HCT116 (cell line): ENCODE measurements around the gene HMX1. TPM values are rescaled to one million over a fixed set of nuclear protein-coding genes. Genes with fewer than 3 reads are reported as not detected.

Source experiments
- ATAC-seq: fragments of 200-7000 bp; cut with Tn5 transposase; 2 replicates; pipeline ENCODE4 v1.9.1; 2020; ENCODE audit warnings: mild to moderate bottlenecking, moderate library complexity
- BruUV-seq: library from RNA; stranded (reverse); fragments of 400-500 nt; replicated peaks from 2 replicates; lab custom pipeline; 2021; lab: Mats Ljungman, UMichigan
- CTCF ChIA-PET: fragments of 300-600 bp; sonication (Branson Sonifier 250); formaldehyde crosslinking; loops from one replicate; lab custom pipeline; 2021; ENCODE audit warnings: antibody characterized with exemption; lab: Charles Lee
- POLR2A ChIA-PET: fragments of 300-600, 350-600 bp; sonication (Branson Sonifier 250); formaldehyde crosslinking; loops from one replicate; lab custom pipeline; 2021; ENCODE audit warnings: antibody characterized with exemption; lab: Charles Lee
- RAD21 ChIA-PET, 2 experiments: fragments of 300-600 bp; sonication (Branson Sonifier 250); formaldehyde crosslinking; loops; one replicate each; lab custom pipeline; 2023; ENCODE audit warnings: low total read pairs in 2 of 2; ENCODE audit not compliant: uncharacterized antibody in 2 of 2, unreplicated experiment in 2 of 2, low non-redundant PET in 1 of 2; lab: Charles Lee
- DNase-seq: peaks from one replicate; pipeline ENCODE4 v3.0.0-alpha.2; 2010; ENCODE audit warnings: low read depth, low spot score
- H2AFZ ChIP-seq: fragments of 200-600 bp; shearing (Covaris generic), sonication (generic); 2 replicates; pipeline ENCODE4 v1.6.1; 2017; ENCODE audit warnings: low read depth, mixed run types, mixed read lengths, antibody characterized with exemption, low read length; ENCODE audit not compliant: poor library complexity, severe bottlenecking
- H3K27ac ChIP-seq: 2 replicates; pipeline ENCODE4 v1.5.1; 2012; ENCODE audit warnings: low read depth, low read length
- H3K27me3 ChIP-seq: fragments of 200-600 bp; sonication (generic); 2 replicates; pipeline ENCODE4 v1.6.1; 2016; ENCODE audit warnings: mixed run types, low read length, mixed read lengths; ENCODE audit not compliant: insufficient read depth
- H3K36me3 ChIP-seq, 2 experiments: fragments of 200-500 bp in 1 of 2; fragments of 200-600 bp in 1 of 2; sonication (Bioruptor generic) in 1 of 2; sonication (generic) in 1 of 2; 2 replicates each; pipeline versions ENCODE4 v1.5.1 to v1.6.1; 2014 to 2016; ENCODE audit warnings: low read length in 2 of 2, inconsistent platforms in 1 of 2, mixed read lengths in 1 of 2, mixed run types in 1 of 2; ENCODE audit not compliant: insufficient read depth in 2 of 2, control insufficient read depth in 1 of 2
- H3K4me1 ChIP-seq, 2 experiments: fragments of 200-600 bp in 1 of 2; sonication (generic) in 1 of 2; 2 replicates each; pipeline versions ENCODE4 v1.5.1 to v1.6.1; 2012 to 2017; ENCODE audit warnings: low read length in 2 of 2, inconsistent platforms in 1 of 2, mild to moderate bottlenecking in 1 of 2, mixed read lengths in 1 of 2, mixed run types in 1 of 2, moderate library complexity in 1 of 2; ENCODE audit not compliant: insufficient read depth in 2 of 2, control insufficient read depth in 1 of 2
- H3K4me2 ChIP-seq: fragments of 200-600 bp; sonication (generic); 2 replicates; pipeline ENCODE4 v1.6.1; 2017; ENCODE audit warnings: mixed run types, low read length, mixed read lengths
- H3K4me3 ChIP-seq, 2 experiments: fragments of 200-600 bp in 1 of 2; sonication (generic) in 1 of 2; replicated peaks in 1 of 2; 2 replicates each; pipeline ENCODE4 v1.5.1; 2011 to 2016; ENCODE audit warnings: low read length in 2 of 2, control low read depth in 1 of 2, low read depth in 1 of 2, mild to moderate bottlenecking in 1 of 2, mixed read lengths in 1 of 2, mixed run types in 1 of 2
- H3K79me2 ChIP-seq: fragments of 200-600 bp; sonication (generic); 2 replicates; pipeline ENCODE4 v1.6.1; 2017; ENCODE audit warnings: mild to moderate bottlenecking, mixed run types, low read length, moderate library complexity, mixed read lengths; ENCODE audit not compliant: insufficient read depth
- H3K9ac ChIP-seq: fragments of 200-600 bp; sonication (generic); 2 replicates; pipeline ENCODE4 v1.6.1; 2016; ENCODE audit warnings: low read length, mixed read lengths
- H3K9me2 ChIP-seq: fragments of 200-600 bp; sonication (generic), shearing (Covaris generic); 2 replicates; pipeline ENCODE4 v1.6.1; 2017; ENCODE audit warnings: mixed run types, mild to moderate bottlenecking, moderate library complexity; ENCODE audit not compliant: insufficient read depth
- H3K9me3 ChIP-seq, 2 experiments: fragments of 200-500 bp in 1 of 2; fragments of 200-600 bp in 1 of 2; sonication (Bioruptor generic) in 1 of 2; sonication (generic) in 1 of 2; 2 replicates each; pipeline ENCODE4 v1.6.1; 2014 to 2017; ENCODE audit warnings: low read length in 2 of 2, mixed read lengths in 2 of 2, inconsistent platforms in 1 of 2, low read depth in 1 of 2, mild to moderate bottlenecking in 1 of 2, mixed run types in 1 of 2, moderate library complexity in 1 of 2; ENCODE audit not compliant: control insufficient read depth in 1 of 2, insufficient read depth in 1 of 2
- H4K20me1 ChIP-seq: fragments of 200-600 bp; sonication (generic), shearing (Covaris generic); 2 replicates; pipeline ENCODE4 v1.6.1; 2017; ENCODE audit warnings: mixed run types, mild to moderate bottlenecking, moderate library complexity; ENCODE audit not compliant: insufficient read depth
- CBX3 ChIP-seq: IDR thresholded peaks from 2 replicates; pipeline ENCODE4 v1.6.1; 2012; ENCODE audit warnings: low read depth
- CEBPB ChIP-seq: IDR thresholded peaks from 2 replicates; pipeline ENCODE4 v1.6.1; 2012; ENCODE audit warnings: low read depth
- JUND ChIP-seq: IDR thresholded peaks from 2 replicates; pipeline ENCODE4 v1.6.1; 2012
- POLR2AphosphoS5 ChIP-seq: IDR thresholded peaks from 2 replicates; pipeline ENCODE4 v1.6.1; 2011; ENCODE audit warnings: mild to moderate bottlenecking, low read depth, low read length, moderate library complexity
- SIN3A ChIP-seq: IDR thresholded peaks from 2 replicates; pipeline ENCODE4 v1.6.1; 2012; ENCODE audit warnings: low read depth
- SRF ChIP-seq: IDR thresholded peaks from 2 replicates; pipeline ENCODE4 v1.6.1; 2012; ENCODE audit warnings: low read depth
- ZNF274 ChIP-seq: fragments of 200-500 bp; sonication (Bioruptor generic); IDR thresholded peaks from 2 replicates; pipeline ENCODE4 v1.6.1; 2014; ENCODE audit warnings: mild to moderate bottlenecking, low read depth, low read length, inconsistent platforms
- intact Hi-C: fragments of 100-400 bp; cut with micrococcal nuclease; formaldehyde crosslinking; loops from 2 replicates; pipeline ENCODE4 v1.10.0; 2022
- total RNA-seq: library from RNA; stranded (reverse); gene quantifications from one replicate; pipeline ENCODE4 v1.2.1, GENCODE V29; 2021; ENCODE audit not compliant: unreplicated experiment
- TF ChIP-seq, protein P1 (sequence below): IDR thresholded peaks from 2 replicates; pipeline ENCODE4 v1.6.1; 2012; ENCODE audit warnings: low read depth
- TF ChIP-seq, protein P2 (sequence below), 3 experiments: fragments of 200-600 bp in 1 of 3; sonication (generic) in 1 of 3; IDR thresholded peaks in 2 of 3; conservative IDR thresholded peaks in 1 of 3; 2 replicates each; pipeline ENCODE4 v1.5.1; 2012 to 2017; ENCODE audit warnings: low read depth in 2 of 3, low read length in 2 of 3, antibody characterized with exemption in 1 of 3, borderline replicate concordance in 1 of 3, control low read depth in 1 of 3, mild to moderate bottlenecking in 1 of 3, mixed read lengths in 1 of 3, mixed run types in 1 of 3, moderate library complexity in 1 of 3; ENCODE audit not compliant: insufficient read depth in 1 of 3

HMX1 gene
- total RNA-seq, 1 experiment from 2014 or later = 0.39 TPM

DNA sequence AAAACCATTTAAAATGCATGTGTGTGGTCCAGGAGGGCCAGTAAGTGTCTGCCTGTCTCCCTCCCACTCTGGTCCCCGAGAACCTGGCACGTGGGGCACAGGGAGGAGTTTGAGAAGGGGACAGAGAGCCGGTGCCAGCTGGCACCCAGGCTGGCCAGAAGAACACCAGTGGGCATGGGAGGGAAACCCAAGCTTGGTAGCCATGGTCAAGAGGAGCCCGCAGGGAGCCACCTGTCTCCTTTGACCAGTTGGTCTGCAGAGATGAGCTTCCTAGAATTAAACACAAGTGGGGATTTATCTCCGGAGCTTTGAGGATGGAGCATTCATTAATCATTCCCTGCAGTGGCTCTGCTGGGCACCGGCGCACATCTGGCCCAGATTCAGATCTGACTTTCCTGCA is 41.6 kb downstream of the HMX1 start:
- DNase-seq (no peak), ATAC-seq (no peak)
- BruUV-seq = no TSS peak
- Histone ChIP-seq H3K4me1 (no peaks in the 10 kb centered on the region), H3K9me3 (no peaks in the 10 kb centered on the region), H3K36me3 (no peaks in the 10 kb centered on the region), H4K20me1 (no peaks in the 10 kb centered on the region), H3K4me3 (no peak overlapping the region), H2AFZ (no peak overlapping the region), H3K27ac (no peak overlapping the region), H3K4me2 (no peak overlapping the region), H3K9ac (no peak overlapping the region), H3K27me3 (peaks cover 9% of the 10 kb centered on the region; the same call in 1 of the 2 replicates), H3K9me2 (no peaks in the 10 kb centered on the region), H3K79me2 (no peaks in the 10 kb centered on the region)
- POLR2A ChIA-PET = no interaction called here
- CTCF ChIA-PET = no interaction called here
- intact Hi-C loops = no loop called here
- RAD21 ChIA-PET = no interaction called here
- TF ChIP-seq, protein P1, sequence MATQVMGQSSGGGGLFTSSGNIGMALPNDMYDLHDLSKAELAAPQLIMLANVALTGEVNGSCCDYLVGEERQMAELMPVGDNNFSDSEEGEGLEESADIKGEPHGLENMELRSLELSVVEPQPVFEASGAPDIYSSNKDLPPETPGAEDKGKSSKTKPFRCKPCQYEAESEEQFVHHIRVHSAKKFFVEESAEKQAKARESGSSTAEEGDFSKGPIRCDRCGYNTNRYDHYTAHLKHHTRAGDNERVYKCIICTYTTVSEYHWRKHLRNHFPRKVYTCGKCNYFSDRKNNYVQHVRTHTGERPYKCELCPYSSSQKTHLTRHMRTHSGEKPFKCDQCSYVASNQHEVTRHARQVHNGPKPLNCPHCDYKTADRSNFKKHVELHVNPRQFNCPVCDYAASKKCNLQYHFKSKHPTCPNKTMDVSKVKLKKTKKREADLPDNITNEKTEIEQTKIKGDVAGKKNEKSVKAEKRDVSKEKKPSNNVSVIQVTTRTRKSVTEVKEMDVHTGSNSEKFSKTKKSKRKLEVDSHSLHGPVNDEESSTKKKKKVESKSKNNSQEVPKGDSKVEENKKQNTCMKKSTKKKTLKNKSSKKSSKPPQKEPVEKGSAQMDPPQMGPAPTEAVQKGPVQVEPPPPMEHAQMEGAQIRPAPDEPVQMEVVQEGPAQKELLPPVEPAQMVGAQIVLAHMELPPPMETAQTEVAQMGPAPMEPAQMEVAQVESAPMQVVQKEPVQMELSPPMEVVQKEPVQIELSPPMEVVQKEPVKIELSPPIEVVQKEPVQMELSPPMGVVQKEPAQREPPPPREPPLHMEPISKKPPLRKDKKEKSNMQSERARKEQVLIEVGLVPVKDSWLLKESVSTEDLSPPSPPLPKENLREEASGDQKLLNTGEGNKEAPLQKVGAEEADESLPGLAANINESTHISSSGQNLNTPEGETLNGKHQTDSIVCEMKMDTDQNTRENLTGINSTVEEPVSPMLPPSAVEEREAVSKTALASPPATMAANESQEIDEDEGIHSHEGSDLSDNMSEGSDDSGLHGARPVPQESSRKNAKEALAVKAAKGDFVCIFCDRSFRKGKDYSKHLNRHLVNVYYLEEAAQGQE = no peak
- TF ChIP-seq ZNF274 (no peak), CEBPB (no peak), JUND (no peak), SRF (no peak), SIN3A (no peak), POLR2AphosphoS5 (no peak), CBX3 (no peak)
- TF ChIP-seq, protein P2, sequence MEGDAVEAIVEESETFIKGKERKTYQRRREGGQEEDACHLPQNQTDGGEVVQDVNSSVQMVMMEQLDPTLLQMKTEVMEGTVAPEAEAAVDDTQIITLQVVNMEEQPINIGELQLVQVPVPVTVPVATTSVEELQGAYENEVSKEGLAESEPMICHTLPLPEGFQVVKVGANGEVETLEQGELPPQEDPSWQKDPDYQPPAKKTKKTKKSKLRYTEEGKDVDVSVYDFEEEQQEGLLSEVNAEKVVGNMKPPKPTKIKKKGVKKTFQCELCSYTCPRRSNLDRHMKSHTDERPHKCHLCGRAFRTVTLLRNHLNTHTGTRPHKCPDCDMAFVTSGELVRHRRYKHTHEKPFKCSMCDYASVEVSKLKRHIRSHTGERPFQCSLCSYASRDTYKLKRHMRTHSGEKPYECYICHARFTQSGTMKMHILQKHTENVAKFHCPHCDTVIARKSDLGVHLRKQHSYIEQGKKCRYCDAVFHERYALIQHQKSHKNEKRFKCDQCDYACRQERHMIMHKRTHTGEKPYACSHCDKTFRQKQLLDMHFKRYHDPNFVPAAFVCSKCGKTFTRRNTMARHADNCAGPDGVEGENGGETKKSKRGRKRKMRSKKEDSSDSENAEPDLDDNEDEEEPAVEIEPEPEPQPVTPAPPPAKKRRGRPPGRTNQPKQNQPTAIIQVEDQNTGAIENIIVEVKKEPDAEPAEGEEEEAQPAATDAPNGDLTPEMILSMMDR (IDR thresholded peaks at IDR 0.05 in 2 of 3, conservative IDR thresholded peaks at IDR 0.05 in 1 of 3; ENCODE audit: borderline replicate concordance in 1 of 3, insufficient read depth in 1 of 3, low read depth in 2 of 3, low read length in 2 of 3) = no peak
